Measurements from ENCODE around the gene CHRNA3.

The CHRNA3 gene

GRCh38 chr15:78651930-78652615 is 31.3 kb upstream of the CHRNA3 start:
- Histone ChIP-seq H3K79me2 (ENCODE audit: insufficient read depth, low read length) (no peaks in the 10 kb centered on the region), H3K27me3 (ENCODE audit: insufficient read depth, low read length, poor library complexity) (peaks cover 3% of the 10 kb centered on the region), H3K9me3 (ENCODE audit: insufficient read depth, low read length, severe bottlenecking) (no peaks in the 10 kb centered on the region), H4K20me1 (ENCODE audit: insufficient read depth, low read length) (no peaks in the 10 kb centered on the region), H3K36me3 (ENCODE audit: insufficient read depth, low read length) (no peaks in the 10 kb centered on the region), H2AFZ (ENCODE audit: low read depth, low read length) (no peak overlapping the region), H3K9ac (ENCODE audit: low read depth, low read length) (no peak overlapping the region), H3K4me2 (ENCODE audit: insufficient read depth, low read length) (no peak overlapping the region), H3K4me1 (ENCODE audit: insufficient read depth, low read length) (no peaks in the 10 kb centered on the region), H3K27ac (ENCODE audit: low read length) (no peak overlapping the region), H3K4me3 (ENCODE audit: low read depth in 1 of 2, low read length in 2 of 2) (no peak overlapping the region)
- ATAC-seq (ENCODE audit: insufficient read depth, low read depth) = no peak
- DNase-seq = no peak
- TF ChIP-seq EZH2 (IDR thresholded peaks at IDR 0.05; ENCODE audit: borderline replicate concordance, low read depth, low read length, severe bottlenecking) = no peak
- TF ChIP-seq CTCF (IDR thresholded peaks at IDR 0.05; ENCODE audit: borderline replicate concordance, extremely low read depth, low read length, poor library complexity, severe bottlenecking) = no peak

- H3K9me3 ChIP-seq (ENCODE audit: insufficient read depth, low read length, severe bottlenecking) = no peaks in the 10 kb centered on the region
- H3K9ac ChIP-seq (ENCODE audit: low read depth, low read length) = no peak overlapping the region
Observed at GRCh38 chr15:78651007-78651406, 30.2 kb upstream of the CHRNA3 start.

GRCh38 chr15:78650022-78650421 is 29.2 kb upstream of the CHRNA3 start:
- DNase-seq (no peak), ATAC-seq (ENCODE audit: insufficient read depth, low read depth) (no peak)
- TF ChIP-seq EZH2 (IDR thresholded peaks at IDR 0.05; ENCODE audit: borderline replicate concordance, low read depth, low read length, severe bottlenecking) = no peak
- no peak for TF ChIP-seq CTCF (IDR thresholded peaks at IDR 0.05; ENCODE audit: borderline replicate concordance, extremely low read depth, low read length, poor library complexity, severe bottlenecking)
- no peak overlapping the region for H3K4me2 ChIP-seq (ENCODE audit: insufficient read depth, low read length)
- no peaks in the 10 kb centered on the region for H3K36me3 ChIP-seq (ENCODE audit: insufficient read depth, low read length)
- no peak overlapping the region for H3K9ac ChIP-seq (ENCODE audit: low read depth, low read length)
- H2AFZ ChIP-seq (ENCODE audit: low read depth, low read length) = no peak overlapping the region
- no peaks in the 10 kb centered on the region for H3K27me3 ChIP-seq (ENCODE audit: insufficient read depth, low read length, poor library complexity)
- H3K27ac ChIP-seq (ENCODE audit: low read length) = no peak overlapping the region
- H3K4me3 ChIP-seq (ENCODE audit: low read depth in 1 of 2, low read length in 2 of 2) = no peak overlapping the region
- no peaks in the 10 kb centered on the region for H3K79me2 ChIP-seq (ENCODE audit: insufficient read depth, low read length)
- H3K4me1 ChIP-seq (ENCODE audit: insufficient read depth, low read length) = no peaks in the 10 kb centered on the region
- no peaks in the 10 kb centered on the region for H4K20me1 ChIP-seq (ENCODE audit: insufficient read depth, low read length)
- H3K9me3 ChIP-seq (ENCODE audit: insufficient read depth, low read length, severe bottlenecking) = no peaks in the 10 kb centered on the region

More at GRCh38 chr15:78651007-78651406, 30.2 kb upstream of the CHRNA3 start:
- Histone ChIP-seq H3K4me2 (ENCODE audit: insufficient read depth, low read length) (no peak overlapping the region), H3K79me2 (ENCODE audit: insufficient read depth, low read length) (no peaks in the 10 kb centered on the region), H3K4me3 (ENCODE audit: low read depth in 1 of 2, low read length in 2 of 2) (no peak overlapping the region), H3K27ac (ENCODE audit: low read length) (no peak overlapping the region), H3K36me3 (ENCODE audit: insufficient read depth, low read length) (no peaks in the 10 kb centered on the region), H3K4me1 (ENCODE audit: insufficient read depth, low read length) (no peaks in the 10 kb centered on the region), H3K27me3 (ENCODE audit: insufficient read depth, low read length, poor library complexity) (no peaks in the 10 kb centered on the region), H2AFZ (ENCODE audit: low read depth, low read length) (no peak overlapping the region), H4K20me1 (ENCODE audit: insufficient read depth, low read length) (no peaks in the 10 kb centered on the region)
- DNase-seq = no peak
- ATAC-seq (ENCODE audit: insufficient read depth, low read depth) = no peak
- no peak for TF ChIP-seq EZH2 (IDR thresholded peaks at IDR 0.05; ENCODE audit: borderline replicate concordance, low read depth, low read length, severe bottlenecking)
- TF ChIP-seq CTCF (IDR thresholded peaks at IDR 0.05; ENCODE audit: borderline replicate concordance, extremely low read depth, low read length, poor library complexity, severe bottlenecking) = no peak

Data from DND-41 (cell line).